NCI-H446 (cell line): ENCODE results near the gene GPR35.

Experiments
- DNase-seq, 2 experiments: peaks; one replicate each; lab custom pipeline; 2025; lab: John Stamatoyannopoulos, UW

Gene GPR35

GRCh38 chr2:240624950-240625621 is at the start of gene GPR35:
Gene GPR35 (plus strand): TSS chr2:240625480. CDS start chr2:240629953, 4,473 bp downstream.
- no peak for DNase-seq

DNA sequence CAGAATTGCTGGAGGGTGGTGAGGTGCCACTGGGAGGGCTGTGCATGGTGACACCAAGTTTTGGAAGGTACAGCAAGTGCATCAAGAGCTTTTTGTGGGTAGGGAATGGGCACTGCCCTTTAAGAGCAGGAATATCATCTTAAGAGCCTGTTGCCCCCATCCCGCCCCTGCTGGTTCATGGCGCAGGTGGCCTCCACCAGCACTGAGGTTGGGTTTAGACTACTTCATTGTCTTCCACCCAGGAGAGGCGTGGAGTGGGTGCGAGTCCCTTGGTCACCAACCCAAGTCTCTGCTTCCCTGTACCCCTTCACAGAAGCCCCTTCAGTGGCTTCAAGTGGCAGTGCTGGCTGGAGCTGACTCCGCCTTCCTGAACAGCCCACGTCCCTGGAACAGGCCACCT is 49.2 kb upstream of the GPR35 start:
- no peak for DNase-seq

- no peak for DNase-seq
These were observed 48.7 kb upstream of the GPR35 start for GRCh38 chr2:240576436-240577205.

DNA sequence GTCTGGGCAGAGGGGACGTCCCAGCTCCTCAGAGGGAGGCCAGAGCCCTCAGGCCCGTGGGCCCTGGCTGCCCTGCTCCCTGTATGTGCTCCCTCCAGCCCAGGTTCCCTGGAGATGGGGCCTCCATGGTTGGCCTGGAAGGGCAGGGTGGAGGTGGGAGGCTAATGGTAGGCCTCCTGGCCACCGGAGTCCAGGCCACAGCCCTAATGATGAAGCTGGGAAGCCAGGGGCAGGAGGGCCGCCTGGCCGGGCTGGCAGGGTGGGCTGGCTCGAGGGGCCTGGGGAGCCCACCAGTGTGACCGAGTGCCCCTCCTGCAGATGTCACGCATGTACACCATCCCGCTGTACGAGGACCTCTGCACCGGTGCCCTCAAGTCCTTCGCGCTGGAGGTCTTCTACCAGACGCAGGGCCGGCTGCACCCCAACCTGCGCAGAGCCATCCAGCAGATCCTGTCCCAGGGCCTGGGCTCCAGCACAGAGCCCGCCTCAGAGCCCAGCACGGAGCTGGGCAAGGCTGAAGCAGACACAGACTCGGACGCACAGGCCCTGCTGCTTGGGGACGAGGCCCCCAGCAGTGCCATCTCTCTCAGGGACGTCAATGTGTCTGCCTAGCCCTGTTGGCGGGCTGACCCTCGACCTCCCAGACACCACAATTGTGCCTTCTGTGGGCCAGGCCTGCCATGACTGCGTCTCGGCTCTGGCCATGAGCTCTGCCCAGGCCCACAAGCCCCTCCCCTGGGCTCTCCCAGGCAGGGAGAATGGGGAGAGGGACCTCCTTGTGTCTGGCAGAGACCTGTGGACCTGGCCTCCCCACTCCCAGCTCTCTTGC is 47.8 kb upstream of the GPR35 start:
- no peak for DNase-seq

DNA sequence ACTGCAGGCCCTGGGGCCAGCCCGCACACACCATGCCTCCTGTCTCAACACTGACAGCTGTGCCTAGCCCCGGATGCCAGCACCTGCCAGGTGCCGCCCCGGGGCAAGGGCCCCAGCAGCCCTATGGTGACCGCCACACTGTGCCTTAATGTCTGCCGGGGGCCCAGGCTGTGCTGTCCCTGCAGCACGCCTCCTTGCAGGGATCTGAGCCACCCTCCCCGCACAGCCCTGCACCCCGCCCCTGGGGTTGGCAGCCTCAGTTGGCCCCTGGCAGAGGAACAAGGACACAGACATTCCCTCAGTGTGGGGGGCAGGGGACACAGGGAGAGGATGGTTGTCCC is 47.2 kb upstream of the GPR35 start:
- no peak for DNase-seq

- DNase-seq: no peak
These were observed 46.8 kb upstream of the GPR35 start for GRCh38 chr2:240578488-240578887.

GRCh38 chr2:240579071-240579762 is 46.1 kb upstream of the GPR35 start:
- DNase-seq: no peak

DNA sequence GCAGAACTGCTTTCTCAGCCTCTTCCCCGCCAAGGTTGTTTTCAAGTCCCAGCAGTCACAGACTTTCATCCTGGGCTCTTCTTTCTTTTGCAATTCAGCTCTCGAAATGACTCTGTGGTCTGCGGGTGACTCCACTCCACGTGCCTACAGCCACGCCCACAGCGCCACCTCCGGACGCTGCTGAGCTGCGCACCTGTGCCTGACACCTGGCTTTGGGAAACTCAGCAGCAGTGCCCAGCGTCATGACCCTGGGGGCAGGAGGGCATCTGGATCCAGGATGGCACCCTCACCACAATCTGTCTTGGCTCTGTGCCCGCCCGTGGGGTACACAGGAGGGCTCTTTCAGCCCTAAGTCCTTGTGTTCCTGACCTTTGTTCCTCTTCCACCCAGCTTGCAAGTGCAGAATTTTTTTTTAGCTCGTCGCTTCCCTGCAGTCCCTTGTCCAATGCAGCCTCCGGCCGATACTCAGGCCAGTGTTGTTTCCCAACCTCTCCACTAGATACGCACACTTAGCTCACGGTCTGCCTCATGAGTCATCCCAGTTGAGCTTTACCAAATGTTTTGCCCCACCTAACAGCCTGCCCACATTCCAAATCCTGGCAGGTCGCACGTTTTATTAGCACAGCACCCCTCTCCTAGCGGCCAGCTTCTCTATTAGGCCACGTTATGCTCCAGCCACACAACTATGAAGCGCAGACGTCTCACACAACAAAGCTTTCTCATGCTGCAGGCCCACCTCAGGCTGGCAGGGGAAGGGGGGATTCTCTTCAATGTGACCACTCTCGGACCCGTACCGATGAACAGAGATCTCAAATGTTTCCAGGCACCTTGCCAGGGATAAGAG is 45.3 kb upstream of the GPR35 start:
- peak in 1 of 2 experiments; percentile 6 for DNase-seq

- DNase-seq: no peak
These were observed 43.5 kb upstream of the GPR35 start for GRCh38 chr2:240581811-240582210.

- no peak for DNase-seq
These were observed 42.5 kb upstream of the GPR35 start for GRCh38 chr2:240582781-240583180.

DNA sequence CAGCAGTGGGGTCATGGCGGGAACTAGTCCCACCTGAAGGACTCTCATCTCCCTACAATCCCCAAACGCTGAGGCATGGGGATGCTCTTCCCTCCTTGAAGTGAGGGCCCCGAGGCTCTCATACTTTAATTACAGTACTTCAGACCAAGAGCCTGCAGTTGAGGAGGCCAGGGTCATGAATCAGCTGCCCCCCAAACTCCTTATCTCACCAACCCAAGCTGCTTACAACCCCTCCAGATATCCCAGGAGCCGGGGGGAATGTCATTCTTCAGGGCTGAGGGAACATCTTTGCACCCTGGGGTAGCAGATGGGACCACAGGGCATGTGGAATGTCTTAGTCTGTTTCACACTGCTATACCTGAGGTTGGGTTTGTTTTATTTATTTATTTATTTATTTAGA is 41.5 kb upstream of the GPR35 start:
- no peak for DNase-seq

DNA sequence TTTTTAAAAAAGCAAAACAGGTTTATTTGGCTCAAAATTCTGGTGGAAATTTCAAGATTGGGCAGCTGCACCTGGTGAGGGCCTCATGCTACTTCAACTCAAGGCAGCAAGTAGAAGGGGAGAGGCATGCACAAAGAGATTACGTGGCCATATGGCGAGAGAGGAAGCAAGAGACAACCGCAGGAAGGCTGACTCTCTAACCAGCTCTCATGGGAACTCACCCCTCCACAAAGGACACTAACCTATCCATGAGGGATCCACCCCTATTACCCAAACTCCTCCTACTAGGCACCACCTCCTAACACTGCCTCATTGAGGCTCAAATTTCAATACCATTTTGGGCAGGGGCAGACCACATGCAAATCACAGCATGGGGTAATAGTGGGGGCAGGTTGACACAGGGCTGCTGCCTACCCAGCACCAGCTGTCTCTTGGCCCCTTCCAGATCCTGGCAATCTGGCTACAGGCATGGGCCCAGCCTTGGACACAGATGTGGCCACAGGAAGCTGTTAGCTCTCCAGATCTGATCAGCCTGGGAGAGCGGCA is 40.7 kb upstream of the GPR35 start:
- peak; percentile 25 to 90 for DNase-seq

DNA sequence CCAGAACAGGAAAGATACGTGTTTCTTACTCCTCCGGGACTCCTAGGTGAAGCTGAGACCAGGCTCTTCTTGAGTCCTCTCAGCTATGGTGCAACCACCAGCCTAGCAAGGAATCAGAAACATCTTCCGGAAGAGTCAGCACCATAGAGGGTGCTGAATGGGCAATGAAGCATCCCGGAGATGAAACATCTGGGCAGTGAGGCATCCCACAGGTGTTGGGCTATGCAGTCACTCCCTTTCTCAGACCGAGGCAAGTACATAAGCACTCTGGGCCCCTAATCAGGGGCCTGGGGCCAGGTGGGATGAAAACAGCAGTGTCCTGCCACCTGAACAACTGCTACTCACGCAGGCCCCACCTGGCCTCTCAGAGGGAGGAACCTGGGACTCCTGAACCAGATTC is 40.2 kb upstream of the GPR35 start:
- no peak for DNase-seq

- DNase-seq: no peak
These were observed 39.5 kb upstream of the GPR35 start for GRCh38 chr2:240585681-240586197.

DNA sequence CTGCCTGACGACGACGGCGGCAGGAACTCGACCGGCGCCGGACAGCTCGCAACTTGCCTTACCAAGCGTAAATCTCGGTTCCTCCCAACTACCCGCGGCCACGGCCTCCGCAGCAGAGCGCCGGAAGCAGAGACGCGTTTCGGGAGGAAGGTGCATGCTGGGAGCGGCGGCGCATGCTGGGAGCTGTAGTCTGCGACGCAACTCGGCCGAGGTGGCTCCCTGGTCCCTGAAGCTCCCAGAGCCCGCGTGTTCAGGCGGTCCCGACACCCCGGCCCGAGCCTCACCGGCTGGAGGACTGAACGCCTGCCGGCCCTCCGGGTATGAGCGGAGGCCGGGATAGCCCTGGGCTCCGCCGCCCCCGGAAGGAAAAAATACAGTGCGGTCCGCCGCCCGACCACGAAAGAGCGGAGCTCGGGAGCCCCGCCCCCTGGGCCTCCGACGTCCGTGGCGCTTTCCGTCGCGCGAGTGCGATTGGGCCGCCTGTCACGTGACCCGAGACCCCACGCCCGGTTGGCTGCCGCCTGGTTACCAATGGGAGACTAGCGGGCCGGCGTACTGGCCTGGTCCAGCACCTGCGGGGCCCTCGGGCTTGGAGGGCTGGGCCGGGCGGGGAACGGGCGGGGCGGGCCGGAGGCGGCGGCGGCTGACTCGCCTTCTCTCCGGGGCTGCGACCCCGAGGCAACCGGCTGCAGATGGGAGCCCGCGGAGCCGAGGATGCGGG is 38.9 kb upstream of the GPR35 start, which contains the start of gene CAPN10:
TSS of gene CAPN10 (plus strand) at position 537 of the 721 bp plus-strand sequence. CDS start at position 715, 178 bp downstream.
- peak; percentile 83 to 95 for DNase-seq

DNA sequence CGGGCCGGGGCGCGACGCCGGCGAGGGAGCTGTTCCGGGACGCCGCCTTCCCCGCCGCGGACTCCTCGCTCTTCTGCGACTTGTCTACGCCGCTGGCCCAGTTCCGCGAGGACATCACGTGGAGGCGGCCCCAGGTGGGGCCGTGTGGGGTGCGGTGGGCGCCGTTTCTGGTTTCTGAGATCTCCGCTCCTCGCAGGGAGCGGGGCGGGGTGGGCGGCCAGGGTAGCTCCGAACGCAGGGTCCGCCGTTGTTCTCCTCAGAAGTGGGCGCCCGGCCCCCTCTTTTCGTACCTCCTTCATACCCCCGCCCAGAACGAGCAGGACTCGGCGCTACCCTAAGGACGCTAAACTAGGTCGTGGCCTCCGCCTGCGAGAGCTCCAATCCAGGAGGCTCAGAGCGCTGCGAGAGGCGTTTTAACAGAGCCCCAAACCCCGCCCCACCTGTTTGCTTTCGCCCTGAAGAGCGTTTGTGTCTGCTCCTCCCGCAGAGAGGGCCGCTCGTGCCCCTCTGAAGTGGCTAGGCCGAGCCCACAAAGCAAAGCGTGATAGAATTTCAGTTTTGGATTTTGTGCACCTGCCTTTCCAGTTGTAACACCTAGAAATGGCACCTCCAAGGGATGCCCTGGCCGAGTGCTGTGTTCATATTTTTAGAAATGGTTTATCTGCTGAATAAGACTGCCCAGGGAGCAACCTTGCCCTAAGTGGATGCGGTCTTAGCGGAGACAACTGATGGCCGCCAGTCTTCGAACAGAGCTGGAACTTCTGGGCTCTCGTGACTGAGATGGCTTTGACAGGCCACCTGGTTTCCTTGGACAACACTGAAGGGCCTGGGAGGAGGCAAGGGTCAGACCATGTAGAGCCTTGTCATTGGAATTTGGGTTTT is 38.1 kb upstream of the GPR35 start:
- peak in 1 of 2 experiments; percentile 13 for DNase-seq

GRCh38 chr2:240588006-240588655 is 37.1 kb upstream of the GPR35 start:
- no peak for DNase-seq

- no peak for DNase-seq
These were observed 36.6 kb upstream of the GPR35 start for GRCh38 chr2:240588669-240589068.
